GM12874 (cell line): ENCODE results near the gene ENKUR.

ENCODE experiments used
- TF ChIP-seq, protein P1 (sequence below): IDR thresholded peaks from 2 replicates; pipeline ENCODE4 v1.5.1; 2011; ENCODE audit warnings: low read depth, mild to moderate bottlenecking, control low read depth, low read length, moderate library complexity; ENCODE audit not compliant: insufficient read depth

The ENKUR gene

GRCh38 chr10:25024528-25024927 is 8.6 kb upstream of the ENKUR start:
- TF ChIP-seq, protein P1, sequence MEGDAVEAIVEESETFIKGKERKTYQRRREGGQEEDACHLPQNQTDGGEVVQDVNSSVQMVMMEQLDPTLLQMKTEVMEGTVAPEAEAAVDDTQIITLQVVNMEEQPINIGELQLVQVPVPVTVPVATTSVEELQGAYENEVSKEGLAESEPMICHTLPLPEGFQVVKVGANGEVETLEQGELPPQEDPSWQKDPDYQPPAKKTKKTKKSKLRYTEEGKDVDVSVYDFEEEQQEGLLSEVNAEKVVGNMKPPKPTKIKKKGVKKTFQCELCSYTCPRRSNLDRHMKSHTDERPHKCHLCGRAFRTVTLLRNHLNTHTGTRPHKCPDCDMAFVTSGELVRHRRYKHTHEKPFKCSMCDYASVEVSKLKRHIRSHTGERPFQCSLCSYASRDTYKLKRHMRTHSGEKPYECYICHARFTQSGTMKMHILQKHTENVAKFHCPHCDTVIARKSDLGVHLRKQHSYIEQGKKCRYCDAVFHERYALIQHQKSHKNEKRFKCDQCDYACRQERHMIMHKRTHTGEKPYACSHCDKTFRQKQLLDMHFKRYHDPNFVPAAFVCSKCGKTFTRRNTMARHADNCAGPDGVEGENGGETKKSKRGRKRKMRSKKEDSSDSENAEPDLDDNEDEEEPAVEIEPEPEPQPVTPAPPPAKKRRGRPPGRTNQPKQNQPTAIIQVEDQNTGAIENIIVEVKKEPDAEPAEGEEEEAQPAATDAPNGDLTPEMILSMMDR = no peak

DNA sequence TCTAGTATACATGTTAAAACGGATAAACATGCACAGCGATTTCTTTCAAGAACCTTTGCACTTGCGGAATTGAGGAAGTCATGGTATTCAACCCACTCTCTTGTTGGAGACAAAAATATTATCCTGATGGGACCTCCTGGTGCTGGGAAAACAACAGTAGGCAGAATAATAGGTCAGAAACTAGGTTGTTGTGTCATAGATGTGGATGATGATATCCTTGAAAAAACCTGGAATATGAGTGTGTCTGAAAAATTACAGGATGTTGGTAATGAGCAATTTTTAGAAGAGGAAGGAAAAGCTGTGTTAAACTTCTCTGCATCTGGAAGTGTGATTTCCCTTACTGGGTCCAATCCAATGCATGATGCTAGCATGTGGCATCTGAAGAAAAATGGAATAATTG is 7.3 kb upstream of the ENKUR start:
- TF ChIP-seq, protein P1 = no peak

DNA sequence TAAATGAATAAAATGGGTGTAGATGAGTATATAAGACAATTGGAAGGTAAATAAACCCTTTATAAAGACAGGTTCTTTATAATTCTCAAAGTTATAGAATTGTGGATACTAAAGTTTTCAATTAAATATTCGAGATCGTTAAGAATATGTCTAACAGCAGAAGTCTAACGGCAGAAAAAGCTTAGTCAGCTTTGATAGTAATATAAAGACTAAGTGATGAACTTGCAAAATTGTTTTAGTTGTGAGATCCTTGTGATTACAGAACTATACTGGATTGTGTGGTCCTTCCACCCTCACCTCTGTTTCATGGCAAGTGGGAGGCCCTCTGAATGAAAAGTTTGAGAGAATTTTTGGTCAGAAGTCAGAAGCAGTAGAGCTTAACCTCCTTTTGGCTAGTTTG is 2.7 kb upstream of the ENKUR start:
- TF ChIP-seq, protein P1 = no peak

DNA sequence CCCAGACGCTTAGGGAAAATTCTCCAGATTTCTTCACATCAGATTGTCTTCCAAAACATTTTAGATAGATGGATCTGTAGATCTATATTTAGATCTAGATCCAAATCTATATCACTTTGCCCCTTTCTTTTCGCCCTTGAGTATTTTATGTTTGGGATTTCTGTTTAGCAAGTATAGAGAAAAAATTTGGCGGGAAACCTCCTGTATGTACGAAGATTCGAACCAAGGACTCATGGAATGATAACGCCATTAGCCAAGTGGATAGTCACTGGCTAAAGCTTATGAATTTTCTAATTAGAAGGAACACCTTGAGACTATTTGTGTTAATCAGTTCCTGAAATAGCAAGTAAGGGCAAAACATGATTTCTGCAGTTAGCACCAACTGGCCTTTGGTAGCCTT is 1.7 kb upstream of the ENKUR start:
- TF ChIP-seq, protein P1 = no peak

DNA sequence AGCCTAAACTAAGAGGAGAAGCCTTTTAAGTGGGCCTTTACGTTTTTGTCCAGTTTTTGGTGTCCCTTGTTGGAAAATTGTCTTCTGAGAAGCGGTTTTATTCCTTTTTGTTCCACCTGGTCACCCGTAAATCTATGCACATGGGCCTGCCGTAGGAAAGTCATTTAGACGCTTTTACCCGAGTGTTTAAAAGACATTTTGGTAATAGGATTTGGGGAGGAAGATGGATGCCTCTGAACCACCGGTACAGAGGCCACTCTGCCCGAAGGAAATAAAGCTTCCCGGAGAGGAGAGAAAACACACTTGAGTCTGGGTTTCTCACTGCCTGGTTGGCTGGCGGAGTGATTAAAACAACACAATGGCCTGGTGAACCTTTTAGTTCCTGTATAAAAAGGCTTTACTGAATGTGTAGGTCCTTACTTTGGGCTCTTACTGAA is 1.2 kb upstream of the ENKUR start:
- TF ChIP-seq, protein P1 = no peak

GRCh38 chr10:25016376-25017153 is 607 bp upstream of the ENKUR start, which contains the start of gene THNSL1:
Gene THNSL1 (plus strand): TSS chr10:25016612. CDS start chr10:25023224, 6,612 bp downstream.
- TF ChIP-seq, protein P1 = no peak

GRCh38 chr10:25014579-25014978 is 1.4 kb downstream of the ENKUR start:
- TF ChIP-seq, protein P1 = no peak
